ENCODE data around the gene CREB3L2.

The CREB3L2 gene

DNA sequence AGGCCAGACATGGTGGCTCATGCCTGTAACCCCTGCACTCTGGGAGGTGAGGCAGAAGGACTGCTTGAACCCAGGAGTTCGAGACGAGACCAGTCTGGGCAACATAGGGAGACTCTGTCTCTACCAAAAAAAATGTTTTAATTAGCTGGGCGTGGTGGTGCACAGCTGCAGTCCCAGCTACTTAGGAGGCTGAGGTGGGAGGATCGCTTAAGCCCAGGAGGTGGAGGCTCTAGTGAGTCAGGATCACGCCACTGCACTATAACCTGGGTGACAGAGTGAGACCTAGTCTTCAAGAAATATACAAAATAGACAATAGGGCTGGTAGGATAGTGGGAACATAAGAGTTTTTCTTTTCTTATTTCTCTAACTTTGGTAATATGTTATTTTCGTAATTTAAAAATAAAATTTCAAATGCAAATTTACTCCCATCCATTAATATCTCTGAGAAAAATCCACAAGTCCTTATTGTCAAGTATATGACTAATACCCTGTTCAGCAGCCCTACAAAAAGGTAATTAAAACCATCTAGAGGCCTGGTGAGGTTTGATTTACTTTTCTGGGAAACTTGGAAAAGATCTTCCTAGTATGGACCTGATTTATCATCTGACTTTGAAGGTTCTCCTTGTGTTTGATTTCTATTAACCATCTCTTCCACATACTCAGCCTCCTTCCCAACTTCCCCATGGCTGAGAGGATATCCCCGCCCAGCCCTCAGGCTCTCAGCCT lies 50.0 kb downstream of the CREB3L2 start:
- DNase-seq (ENCODE audit: low spot score) = no peak

DNA sequence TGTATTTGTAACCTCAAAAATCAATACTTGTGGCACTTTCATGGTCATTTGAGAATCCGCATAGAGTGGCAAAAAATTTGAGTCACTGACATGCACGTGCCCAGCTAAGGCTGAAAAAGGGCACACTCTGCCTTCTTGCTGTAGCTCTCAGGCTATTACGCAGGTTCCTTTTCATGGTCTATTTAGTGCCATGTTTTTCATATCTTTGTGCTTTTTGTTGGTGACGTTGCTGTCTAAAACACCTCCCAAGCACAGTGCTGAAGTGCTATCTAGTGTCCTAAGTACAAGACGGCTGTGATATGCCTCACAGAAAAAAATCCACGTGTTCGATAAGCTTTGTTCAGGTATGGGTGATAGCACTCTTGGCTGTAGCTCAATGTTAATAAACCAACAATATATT lies 50.9 kb downstream of the CREB3L2 start:
- no peak for DNase-seq (ENCODE audit: low spot score)

DNA sequence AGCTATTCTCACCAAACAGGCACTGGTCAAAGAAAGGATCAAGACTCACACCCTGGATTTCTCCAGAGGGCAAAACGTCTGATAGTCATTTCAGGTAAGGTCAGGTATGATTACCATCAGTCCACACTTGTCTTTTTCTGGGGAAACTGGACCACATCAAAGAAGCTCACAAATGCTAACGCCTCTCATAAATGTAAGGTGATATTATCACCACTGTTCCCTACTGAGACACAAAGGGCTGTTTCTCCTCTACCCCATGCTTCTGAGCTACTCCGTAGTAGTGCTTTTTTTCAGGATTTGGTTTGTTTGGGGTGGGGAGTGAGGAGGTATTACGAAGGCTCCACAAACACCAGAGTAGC lies 51.6 kb downstream of the CREB3L2 start:
- no peak for DNase-seq (ENCODE audit: low spot score)

DNA sequence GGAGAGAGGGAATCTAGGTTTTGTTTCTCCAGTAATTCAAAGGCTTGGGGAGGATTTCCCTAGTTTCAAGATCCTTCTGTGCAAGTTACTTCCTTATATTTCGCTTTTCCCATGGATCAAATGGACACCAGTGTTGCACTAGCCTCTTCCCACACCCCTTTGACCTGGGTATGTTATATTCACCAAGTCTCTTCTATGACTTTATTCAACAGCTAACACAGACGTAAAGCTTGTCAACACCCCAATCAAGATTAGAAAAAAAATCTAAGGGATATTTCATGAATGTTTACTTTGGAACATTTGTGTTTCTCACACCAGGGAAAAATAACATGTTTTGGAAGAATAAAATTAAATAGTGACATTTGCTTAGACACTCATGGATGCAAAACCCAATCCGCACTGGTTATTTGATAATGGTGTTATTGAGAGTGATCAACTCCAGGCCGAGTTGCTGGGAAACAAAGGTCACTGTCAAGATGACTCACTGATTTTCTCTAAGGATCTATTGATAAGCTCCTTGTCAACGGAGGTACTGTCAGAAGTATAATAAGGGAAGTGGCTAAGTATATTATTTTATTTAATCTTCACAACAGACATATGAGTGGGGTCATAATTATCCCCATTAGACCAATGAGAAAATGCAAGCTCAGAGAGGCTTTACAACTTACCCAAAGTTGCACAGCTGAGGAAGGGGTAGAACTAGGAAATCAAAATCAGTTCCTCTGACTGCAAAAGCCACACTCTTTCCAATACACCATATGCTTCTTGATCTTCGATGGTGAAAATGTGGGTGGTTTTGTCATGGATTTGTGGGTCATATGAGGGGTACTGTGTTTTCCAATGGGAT lies 52.2 kb downstream of the CREB3L2 start:
- DNase-seq (ENCODE audit: low spot score) = no peak

DNA sequence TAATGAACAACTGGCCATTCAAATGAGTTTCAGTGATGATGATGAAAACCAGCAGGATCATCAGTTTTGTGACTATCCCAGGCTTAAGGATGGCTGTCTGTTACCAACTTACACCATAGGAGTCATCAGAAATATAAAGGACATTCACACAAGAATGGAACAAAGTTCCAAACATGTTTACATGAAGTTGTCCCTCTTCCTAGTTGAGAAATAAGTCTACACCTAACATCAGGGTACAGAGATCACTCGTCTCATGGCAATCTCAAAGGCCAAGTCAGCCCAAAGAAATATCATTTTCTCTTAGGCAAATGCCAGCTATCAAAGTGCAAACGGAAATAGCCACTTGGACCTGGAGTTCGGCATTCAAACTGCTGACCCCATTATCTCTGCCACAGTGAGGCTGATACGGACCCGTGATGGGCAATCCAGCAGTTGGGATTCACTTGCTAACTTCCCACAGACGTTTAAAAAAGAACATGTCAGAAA lies 53.0 kb downstream of the CREB3L2 start:
- DNase-seq (ENCODE audit: low spot score) = no peak

DNA sequence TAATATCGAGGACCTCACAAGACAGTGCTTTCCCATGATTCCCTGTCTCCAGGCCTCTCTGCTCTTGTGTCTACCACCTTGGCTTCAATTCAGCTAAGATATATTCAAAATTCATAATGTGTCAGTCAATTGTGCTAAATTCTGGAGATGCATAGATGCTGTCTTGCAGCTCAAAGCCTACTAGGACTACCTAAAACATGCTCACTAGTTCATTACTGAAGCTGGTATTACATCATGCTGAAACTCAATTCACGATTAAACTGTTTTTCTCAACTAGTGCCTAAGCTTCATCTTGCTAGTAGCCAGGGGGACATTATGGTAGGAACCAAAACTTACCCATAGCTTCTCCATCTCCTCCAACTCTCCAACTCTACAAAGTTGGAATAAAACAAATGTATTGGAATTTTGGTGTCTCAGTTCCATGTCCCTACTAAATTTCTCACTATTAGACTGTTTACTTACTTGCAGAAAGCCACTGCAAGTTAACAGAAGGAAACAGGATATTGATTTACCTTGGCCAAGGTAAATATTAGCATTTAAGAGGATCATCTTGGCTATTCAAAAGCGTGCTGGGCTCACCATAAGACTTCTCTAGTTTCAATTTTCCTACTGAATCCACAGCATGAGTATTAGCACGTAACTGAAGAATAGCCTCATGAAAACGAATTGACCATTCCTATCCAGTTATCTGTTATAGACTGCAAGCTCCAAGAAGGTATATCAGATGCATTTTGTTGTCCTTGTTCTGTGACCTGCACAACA lies 53.6 kb downstream of the CREB3L2 start:
- no peak for DNase-seq (ENCODE audit: low spot score)

DNA sequence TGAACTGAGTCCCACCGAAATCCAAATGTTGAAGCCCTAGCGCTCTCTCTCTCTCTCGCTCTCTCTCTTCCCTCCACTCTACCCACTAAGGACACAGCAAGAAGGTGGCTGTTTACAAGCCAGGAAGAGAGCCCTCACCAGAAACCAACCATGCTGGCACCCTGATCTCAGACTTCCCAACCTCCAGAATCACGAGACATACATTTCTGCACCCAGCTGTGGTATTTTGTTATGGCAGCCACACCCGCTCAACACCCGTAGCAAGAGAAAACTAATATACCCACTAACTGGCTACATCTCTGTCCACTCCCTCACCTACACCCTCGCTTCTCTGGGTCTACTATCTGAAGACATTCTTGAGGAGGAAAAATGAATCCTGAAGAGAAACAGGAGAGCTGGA lies 54.8 kb downstream of the CREB3L2 start:
- no peak for DNase-seq (ENCODE audit: low spot score)

DNA sequence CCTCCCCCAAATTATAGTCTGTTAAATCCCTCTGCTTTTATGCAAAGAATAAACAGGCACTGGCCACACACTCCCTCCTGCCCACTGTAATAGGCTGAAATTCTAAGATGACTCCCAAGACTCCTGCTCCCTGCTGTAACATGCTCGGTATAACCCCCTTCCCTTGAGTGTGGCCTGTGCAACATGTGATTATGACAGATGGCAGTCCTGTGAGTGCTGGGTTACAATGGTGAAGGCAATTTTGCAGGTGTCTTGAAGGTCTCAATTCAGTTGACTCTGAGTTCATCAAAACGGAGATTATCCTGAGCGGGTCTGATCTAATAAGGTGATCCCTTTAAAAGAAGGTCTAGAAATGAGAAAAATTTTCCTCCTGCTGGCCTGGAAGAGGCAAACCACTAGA lies 55.9 kb downstream of the CREB3L2 start:
- no peak for DNase-seq (ENCODE audit: low spot score)

DNA sequence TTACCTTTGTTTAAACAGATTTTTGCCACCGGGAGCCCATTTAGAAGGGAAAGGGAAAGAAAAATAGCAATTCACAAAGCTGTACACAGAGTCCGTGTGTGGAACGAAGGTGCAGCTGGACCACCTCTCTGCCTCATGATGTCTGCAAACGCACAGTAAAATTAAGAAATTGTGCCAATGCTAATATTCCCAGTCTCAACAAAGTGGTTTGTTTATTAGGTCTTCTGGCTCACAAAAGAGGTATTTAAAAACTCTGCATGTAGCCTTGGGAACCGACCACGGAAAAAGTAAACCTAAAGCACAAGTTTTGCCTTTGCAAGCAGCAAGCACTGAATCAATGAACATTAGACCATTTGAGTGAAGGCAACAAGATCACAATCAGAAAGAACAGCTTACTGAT lies 57.7 kb downstream of the CREB3L2 start:
- DNase-seq (ENCODE audit: low spot score) = no peak

DNA sequence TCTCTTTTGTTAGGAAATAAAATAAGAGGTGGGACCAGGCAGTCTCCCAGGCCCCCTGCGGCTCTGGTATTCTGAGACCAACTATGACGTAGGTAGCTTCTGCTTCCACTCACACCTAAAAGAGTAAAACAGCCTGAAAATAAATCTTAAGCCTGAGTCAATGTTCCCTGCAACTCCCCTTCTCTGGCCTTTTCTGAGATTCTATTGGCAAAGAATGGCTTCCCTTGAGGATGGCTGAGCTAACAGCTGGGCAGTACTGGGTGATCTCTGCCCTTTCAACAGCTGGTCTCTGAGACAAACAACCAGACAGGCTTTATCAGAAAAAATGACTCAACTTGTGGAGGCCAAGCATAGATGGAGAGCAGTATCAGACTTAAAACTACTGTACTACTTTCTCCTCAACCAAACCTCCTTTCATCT lies 58.7 kb downstream of the CREB3L2 start:
- DNase-seq (ENCODE audit: low spot score) = no peak

DNA sequence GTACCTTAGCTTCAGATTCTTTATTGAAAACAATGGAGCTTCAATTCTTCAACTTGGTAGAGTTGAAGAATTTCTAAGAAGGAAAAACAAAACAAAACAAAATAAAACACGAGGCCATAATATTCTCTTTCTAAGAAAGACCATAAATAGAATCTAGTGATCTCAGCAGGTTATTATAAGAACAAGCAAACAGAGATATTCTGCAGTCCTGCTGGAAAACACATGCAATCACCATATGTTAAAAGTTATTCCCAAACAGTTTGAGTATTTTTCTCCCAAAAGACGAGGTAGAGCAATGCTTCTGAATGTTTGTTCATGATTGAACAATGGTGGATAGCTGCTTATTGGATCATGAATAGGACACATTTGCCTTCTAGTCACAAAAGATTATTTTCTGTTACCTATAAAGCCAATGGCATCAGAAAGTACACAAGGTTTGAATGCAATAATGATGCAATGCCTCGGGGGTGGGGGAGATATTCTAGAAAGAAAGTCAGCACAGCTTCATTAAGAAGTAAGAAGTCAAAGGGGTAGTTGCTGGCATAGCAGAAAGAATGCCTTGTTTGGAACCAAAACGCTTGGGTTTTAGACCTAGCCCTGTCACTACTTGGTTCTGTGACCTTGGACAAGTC lies 59.3 kb downstream of the CREB3L2 start:
- DNase-seq (ENCODE audit: low spot score) = no peak

DNA sequence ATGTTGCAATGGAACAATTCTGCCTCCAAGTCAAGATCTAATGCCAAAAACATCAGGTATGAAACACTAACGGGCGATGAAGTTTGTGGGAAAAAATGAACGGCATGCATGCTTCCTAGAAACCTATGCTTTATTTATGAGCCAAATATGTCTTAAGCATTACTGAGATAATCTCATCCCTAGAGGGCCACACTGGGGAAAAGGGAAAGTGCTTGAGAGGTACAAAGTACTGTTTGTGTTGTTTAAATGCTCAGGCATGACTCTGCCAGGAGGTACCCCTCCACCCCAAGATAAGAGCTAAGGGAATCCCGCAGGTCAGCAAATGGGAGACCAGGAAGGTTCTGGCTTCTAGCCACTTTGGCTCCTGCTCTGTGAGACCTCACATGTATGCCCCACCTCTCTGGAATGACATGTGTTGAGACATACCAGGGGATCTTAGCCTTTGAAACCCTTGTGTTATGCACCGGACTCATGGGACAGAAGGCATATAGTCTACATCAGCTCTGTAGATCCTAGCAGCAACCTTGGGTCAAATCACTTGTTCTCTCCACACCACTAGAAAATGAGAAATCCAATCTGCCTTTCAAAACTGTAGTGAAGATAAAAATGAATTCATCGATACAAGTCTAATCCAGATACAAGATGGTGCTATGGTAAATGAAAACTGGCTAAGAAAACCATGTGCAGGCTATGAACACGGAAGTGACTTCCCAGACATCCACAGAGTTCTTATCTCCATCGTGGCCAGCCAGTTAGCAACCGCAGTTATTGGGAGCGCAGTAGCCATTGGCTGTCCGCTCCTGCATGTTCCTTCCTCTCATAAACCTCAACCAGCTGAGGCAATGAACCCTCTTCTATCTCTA lies 61.0 kb downstream of the CREB3L2 start:
- DNase-seq (ENCODE audit: low spot score) = no peak

DNA sequence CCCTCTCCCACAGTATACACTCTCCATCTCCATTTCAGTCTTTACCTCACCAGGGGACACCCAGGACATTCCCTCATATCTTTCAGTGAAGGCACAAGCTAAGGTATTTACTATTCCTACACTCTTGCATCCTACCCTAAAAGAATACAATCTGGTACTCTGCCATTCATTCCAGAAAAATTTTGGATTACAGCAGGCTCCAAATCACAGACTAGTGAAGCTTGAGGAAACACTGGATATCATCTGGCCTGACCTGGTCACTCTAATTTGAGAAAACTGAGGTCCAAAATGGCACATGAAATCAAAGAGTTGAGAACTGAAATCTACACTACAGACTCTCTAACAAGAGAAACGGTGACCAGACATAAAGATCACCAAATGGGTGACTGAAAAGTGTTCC lies 61.7 kb downstream of the CREB3L2 start:
- DNase-seq (ENCODE audit: low spot score) = no peak

DNA sequence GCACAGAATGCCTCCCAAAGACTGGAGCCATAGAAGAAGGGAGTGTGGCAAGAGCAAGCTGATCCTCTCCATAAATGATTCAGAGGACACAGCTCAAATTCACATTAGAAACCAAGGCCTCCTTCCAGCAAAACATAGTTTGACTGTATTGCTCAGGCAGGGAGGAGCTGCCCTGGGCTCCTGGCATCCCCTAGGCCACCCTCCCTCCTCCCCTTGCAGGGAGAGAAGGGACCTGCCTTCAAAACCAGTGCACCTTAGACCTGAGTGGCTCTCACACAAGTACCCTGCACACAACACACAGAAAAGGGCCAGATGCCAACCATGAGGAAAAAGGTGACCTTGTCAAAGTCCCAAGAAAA lies 64.7 kb downstream of the CREB3L2 start:
- DNase-seq (ENCODE audit: low spot score) = no peak

DNA sequence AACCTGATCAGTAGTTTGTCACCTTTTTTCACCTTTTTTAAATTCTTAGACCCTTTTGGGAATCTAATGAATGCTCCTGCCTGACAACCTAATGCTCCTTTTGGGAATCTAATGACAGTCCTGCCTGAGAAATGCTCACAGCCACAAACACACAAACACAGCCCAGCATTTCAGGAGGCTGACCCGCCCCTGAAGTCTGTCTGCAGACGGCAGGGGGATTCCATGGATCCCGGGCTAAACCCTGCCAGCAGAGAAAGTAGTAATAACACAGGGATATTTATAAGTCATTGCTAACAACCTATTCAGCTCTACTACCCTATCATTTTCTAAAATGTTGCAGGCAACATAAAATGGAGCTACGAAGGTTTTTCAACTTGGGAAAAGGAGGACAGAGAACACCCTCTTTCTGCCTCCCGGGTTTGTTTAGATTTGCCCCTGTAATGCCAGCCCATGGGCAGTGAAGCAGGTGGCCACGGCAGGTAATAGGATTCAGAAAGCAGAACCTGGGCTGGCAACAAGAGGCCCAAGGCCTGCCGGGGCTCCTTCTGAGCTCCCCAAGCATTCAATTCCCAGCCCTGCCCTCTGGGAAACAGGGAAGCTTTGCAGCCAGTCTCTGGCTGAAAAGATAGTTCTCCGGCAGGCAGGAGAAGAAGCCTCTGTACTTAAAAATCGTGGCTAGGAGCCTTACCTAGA lies 65.2 kb downstream of the CREB3L2 start:
- DNase-seq (ENCODE audit: low spot score) = no peak

DNA sequence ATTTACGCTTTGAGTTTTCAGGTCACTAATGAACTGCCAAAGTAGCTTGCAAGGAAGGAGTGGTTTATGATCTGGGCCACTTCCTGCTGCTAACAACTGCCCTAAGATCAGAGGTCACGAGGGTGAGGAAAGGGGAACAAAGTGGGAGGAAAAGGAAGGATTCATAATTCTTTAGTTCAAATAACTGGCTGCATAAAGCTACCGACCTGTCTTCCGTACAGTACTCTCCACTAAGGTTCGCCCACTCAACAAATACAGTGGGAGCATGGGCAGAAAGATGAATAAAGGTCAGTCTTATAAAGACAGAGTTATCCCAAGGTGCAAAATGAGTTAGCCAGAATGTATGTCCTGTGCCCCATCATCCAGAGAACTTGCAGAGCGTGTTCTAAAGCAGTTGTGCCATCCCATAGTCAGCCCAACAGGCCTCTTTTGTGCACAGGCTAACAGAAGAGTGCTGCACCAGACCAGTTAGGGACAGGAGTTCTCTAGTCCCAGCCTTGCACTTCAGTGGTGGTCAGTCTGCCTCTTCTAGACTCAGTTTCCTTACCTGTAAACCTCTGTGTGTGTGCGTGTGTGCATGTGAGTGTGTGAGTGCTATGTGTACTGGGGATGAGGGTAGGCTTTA lies 65.9 kb downstream of the CREB3L2 start:
- DNase-seq (ENCODE audit: low spot score) = no peak

DNA sequence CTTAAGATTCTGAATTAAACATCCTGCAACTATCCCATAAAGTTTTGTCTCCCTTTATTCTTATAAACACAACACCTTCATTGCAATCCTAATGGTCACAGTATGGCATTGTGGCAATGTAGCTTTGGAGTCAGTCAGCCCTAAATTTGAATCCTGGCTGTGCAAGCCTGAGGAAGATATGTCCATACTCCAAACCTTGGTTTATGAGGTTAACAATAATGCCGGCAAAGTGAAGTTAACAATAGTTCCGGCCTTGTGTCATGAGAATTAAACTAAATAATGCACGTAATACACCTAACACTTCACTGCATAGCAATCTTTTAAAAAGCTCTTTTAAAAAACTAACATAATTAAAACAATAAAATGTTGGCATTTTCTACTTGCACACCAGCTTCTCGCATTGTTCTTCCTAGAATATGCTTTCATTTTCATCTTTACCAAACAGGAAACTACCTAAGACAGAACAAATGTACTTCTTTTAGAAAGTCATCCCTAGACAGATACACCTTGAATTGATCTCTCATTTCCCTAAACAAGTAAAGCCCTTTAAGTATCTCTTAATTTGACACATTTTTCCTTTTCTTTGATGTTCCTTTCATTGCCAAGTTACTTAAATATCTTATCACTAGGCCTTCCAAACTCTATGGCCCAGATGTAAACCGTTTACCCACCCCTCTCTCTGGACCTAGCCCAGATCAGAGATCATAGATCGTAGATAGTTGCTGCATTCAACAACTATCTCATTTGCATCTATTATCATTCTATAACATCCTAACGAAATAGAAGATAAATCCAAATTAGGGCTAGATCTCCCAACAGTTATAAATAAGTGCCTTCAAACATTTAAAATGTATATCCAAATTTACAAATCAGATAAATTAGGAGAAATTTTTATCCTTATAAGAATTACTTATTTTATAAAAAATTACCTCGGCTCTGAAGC lies 66.7 kb downstream of the CREB3L2 start:
- no peak for DNase-seq (ENCODE audit: low spot score)

DNA sequence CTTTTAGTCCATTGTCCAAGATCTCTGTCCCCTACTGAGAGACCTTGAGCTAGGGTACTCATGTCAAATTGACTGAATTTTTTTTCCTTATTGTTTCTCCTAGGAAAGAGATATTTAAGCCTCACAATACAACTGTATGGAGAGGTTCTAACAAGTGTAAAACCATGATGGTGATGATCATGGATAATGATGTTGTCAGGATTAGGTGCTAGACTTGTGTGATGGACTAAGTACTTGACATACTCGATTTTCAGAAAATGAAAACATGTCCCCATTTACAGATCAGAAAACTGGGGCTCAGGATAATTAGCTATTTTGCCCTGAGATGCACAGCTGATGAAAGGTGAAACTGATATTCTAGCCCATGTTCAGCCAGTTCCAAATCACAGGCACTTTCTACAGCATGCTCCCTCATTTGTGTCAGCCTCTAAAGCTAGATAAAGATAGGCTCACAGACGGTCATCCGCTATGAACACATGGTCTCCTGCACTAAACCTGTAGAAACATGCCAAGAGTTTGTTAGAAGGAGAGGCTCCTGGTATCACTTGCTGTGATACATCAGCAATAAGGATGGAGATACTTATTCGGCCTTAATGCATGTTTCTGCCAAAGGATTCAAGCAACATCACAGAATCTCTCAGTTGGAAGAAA lies 67.6 kb downstream of the CREB3L2 start:
- DNase-seq (ENCODE audit: low spot score) = no peak
